Right hindlimb (tissue), 1 donor: Measurements from ENCODE around the gene DAPK1.

Source experiments
- DNase-seq: peaks from one replicate; pipeline ENCODE4 v3.0.0-alpha.2; 2018

The DAPK1 gene

GRCh38 chr9:87751423-87751822 is 253.8 kb downstream of the DAPK1 start:
- DNase-seq: no peak

- DNase-seq: no peak
These were observed 254.2 kb downstream of the DAPK1 start for GRCh38 chr9:87751868-87752267.

GRCh38 chr9:87753313-87753712 is 255.6 kb downstream of the DAPK1 start:
- no peak for DNase-seq
